Astrocyte of the spinal cord (primary cell): ENCODE measurements around the gene ITGAE.
A peak's percentile ranks its signal among the peaks of the same experiment; 100 is the strongest.
"Not testable (repeated sequence)": the region's sequence is repeated elsewhere in the genome, so short reads cannot be mapped to it uniquely, and the experiment has no call there.

Source experiments
- DNase-seq: peaks from one replicate; pipeline ENCODE4 v3.0.0; 2011; ENCODE audit warnings: low read depth, low spot score
- H3K4me3 ChIP-seq: 2 replicates; pipeline ENCODE4 v1.5.1; 2011; ENCODE audit warnings: low read depth, mild to moderate bottlenecking, low read length, moderate library complexity
- in situ Hi-C: cut with HindIII; loops from 2 replicates; pipeline ENCODE4 v1.10.0; 2017; ENCODE audit warnings: low sequenced_read_pairs
- TF ChIP-seq, protein P1 (sequence below): IDR thresholded peaks from 2 replicates; pipeline ENCODE4 v1.5.1; 2012; ENCODE audit warnings: low read depth, mild to moderate bottlenecking, low read length, inconsistent platforms

ITGAE gene

DNA sequence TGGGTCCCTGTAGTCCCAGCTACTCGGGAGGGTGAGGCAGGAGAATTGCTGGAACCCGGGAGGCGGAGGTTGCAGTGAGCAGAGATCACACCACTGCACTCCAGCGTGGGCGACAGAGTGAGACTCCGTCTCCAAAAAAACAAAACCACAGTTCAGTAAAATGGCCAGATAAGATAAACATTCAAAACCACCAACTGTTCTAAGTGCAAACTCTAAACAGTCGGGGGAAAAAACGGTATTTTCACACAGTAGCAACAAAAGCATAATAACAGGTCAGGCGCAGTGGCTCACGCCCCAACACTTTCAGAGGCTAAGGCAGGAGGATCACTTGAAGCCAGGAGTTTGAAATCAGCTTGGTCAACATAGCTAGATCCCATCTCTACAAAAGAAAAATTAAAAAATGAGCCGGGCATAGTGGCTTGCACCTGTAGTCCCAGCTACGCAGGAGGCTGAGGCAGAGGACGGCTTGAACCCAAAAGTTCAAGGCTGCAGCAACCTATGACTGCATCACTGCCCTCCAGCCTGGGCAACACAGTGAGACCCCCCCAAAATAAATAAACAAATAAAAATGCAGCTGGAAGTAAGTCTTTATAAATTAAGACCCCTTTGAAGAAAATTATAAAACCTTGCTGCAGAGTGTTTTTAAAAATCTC is 88.1 kb downstream of the ITGAE start:
- H3K4me3 ChIP-seq: no peak overlapping the region
- no peak for DNase-seq
- in situ Hi-C loops: no loop called here
- TF ChIP-seq, protein P1, sequence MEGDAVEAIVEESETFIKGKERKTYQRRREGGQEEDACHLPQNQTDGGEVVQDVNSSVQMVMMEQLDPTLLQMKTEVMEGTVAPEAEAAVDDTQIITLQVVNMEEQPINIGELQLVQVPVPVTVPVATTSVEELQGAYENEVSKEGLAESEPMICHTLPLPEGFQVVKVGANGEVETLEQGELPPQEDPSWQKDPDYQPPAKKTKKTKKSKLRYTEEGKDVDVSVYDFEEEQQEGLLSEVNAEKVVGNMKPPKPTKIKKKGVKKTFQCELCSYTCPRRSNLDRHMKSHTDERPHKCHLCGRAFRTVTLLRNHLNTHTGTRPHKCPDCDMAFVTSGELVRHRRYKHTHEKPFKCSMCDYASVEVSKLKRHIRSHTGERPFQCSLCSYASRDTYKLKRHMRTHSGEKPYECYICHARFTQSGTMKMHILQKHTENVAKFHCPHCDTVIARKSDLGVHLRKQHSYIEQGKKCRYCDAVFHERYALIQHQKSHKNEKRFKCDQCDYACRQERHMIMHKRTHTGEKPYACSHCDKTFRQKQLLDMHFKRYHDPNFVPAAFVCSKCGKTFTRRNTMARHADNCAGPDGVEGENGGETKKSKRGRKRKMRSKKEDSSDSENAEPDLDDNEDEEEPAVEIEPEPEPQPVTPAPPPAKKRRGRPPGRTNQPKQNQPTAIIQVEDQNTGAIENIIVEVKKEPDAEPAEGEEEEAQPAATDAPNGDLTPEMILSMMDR: no peak

GRCh38 chr17:3710951-3711383 is 90.0 kb downstream of the ITGAE start:
- no peak overlapping the region for H3K4me3 ChIP-seq
- TF ChIP-seq, protein P1: no peak
- DNase-seq: peak; percentile 45
- in situ Hi-C loops: no loop called here

DNA sequence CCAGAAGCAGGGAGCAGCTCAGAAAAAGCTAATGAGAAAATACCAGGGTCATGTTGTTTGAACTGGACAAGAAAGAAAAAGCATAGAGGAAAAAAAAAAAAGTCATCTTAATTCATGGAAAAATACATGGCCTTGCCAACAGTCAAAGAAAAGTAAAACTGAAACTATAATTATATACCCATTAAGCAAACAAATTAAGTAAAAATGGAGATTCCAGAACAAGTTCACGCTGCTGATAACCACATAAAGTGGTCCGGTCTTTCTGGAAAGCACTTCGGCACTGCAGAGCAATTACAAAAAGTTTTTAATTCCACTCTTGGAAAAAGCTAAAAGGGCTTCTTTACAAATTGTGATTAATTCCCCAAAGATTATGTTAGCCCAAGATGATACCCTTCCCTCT is 92.6 kb downstream of the ITGAE start:
- in situ Hi-C loops: no loop called here
- no peak for DNase-seq
- TF ChIP-seq, protein P1: no peak
- no peak overlapping the region for H3K4me3 ChIP-seq

GRCh38 chr17:3705718-3705984 is 95.3 kb downstream of the ITGAE start:
- in situ Hi-C loops, H3K4me3 ChIP-seq, DNase-seq: not testable (repeated sequence)

- in situ Hi-C loops: no loop called here
- no peak overlapping the region for H3K4me3 ChIP-seq
- TF ChIP-seq, protein P1: no peak
- no peak for DNase-seq
Measured at GRCh38 chr17:3704931-3705717, 95.9 kb downstream of the ITGAE start.

DNA sequence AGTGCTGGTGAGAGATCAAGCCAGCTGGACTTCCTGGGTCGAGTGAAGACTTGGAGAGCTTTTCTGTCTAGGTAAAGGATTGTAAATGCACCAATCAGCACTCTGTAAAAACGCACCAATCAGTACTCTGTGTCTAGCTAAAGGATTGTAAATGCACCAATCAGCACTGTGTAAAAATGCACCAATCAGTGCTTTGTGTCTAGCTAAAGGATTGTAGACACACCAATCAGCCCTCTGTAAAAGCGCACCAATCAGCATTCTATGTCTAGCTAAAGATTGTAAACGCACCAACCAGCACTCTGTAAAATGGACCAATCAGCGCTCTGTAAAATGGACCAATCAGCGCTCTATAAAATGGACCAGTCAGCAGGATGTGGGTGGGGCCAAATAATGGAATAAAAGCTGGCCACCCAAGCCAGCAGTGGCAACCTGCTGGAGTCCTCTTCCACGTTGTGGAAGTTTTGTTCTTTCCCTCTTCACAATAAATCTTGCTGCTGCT is 98.9 kb downstream of the ITGAE start:
- DNase-seq, in situ Hi-C loops, H3K4me3 ChIP-seq: not testable (repeated sequence)

- TF ChIP-seq, protein P1: no peak
- H3K4me3 ChIP-seq: no peak overlapping the region
- no peak for DNase-seq
- in situ Hi-C loops: no loop called here
Measured at GRCh38 chr17:3699951-3700350, 101.0 kb downstream of the ITGAE start.
